ENCODE results near the gene ACADL. TPM values are rescaled to one million over a fixed set of nuclear protein-coding genes. Genes with fewer than 3 reads are reported as not detected.
"Not testable (repeated sequence)": the region's sequence is repeated elsewhere in the genome, so short reads cannot be mapped to it uniquely, and the experiment has no call there.

Gene ACADL
- total and polyA plus RNA-seq, 12 donors: 0.16 to 4.3 (median 0.86) TPM

- no peak for ATAC-seq
Measured at GRCh38 chr2:210180477-210180876, 44.8 kb downstream of the ACADL start.

GRCh38 chr2:210179351-210179990 lies 45.8 kb downstream of the ACADL start:
- H3K27ac ChIP-seq: no peak overlapping the region
- no peak overlapping the region for H3K4me3 ChIP-seq
- H3K4me1 ChIP-seq: no peaks in the 10 kb centered on the region
- no peaks in the 10 kb centered on the region for H3K36me3 ChIP-seq
- ATAC-seq (no peak), DNase-seq (no peak)
- TF ChIP-seq CTCF (IDR thresholded peaks at IDR 0.05): no peak
- H3K27me3 ChIP-seq: no peaks in the 10 kb centered on the region
- intact Hi-C loops (cut with DNase I): loop anchor here in 1 of 10 donors (10.0 kb wide), 1 partner anchor 175 kb away; the partner anchor contains the start of gene RPE
- peaks cover 0 to 24% (median 8%) of the 10 kb centered on the region in 11 donors for H3K9me3 ChIP-seq

More at GRCh38 chr2:210180477-210180876, 44.8 kb downstream of the ACADL start:
- no peak overlapping the region for H3K4me3 ChIP-seq
- peaks cover 0 to 33% (median 14%) of the 10 kb centered on the region in 11 donors for H3K9me3 ChIP-seq
- DNase-seq: no peak
- H3K27me3 ChIP-seq: no peaks in the 10 kb centered on the region
- no peaks in the 10 kb centered on the region for H3K36me3 ChIP-seq
- no peak for TF ChIP-seq CTCF (IDR thresholded peaks at IDR 0.05)
- 97 to 100% methylated on average over 1 of the region's 1 CpG for WGBS, 2 donors
- no peaks in the 10 kb centered on the region for H3K4me1 ChIP-seq
- no peak overlapping the region for H3K27ac ChIP-seq
- intact Hi-C loops (cut with DNase I): no loop called here

- ATAC-seq: no peak
Measured at GRCh38 chr2:210177769-210178168, 47.5 kb downstream of the ACADL start.

GRCh38 chr2:210177115-210177514 lies 48.1 kb downstream of the ACADL start:
- ATAC-seq, H3K27me3 ChIP-seq, H3K27ac ChIP-seq, DNase-seq, H3K9me3 ChIP-seq, H3K4me3 ChIP-seq, H3K36me3 ChIP-seq, H3K4me1 ChIP-seq: not testable (repeated sequence)
- intact Hi-C loops (cut with DNase I): loop anchor here in 1 of 10 donors (10.0 kb wide), 1 partner anchor 172 kb away; the partner anchor contains the start of gene RPE
- 97 to 98% methylated on average over 1 of the region's 1 CpG for WGBS, 2 donors

More at GRCh38 chr2:210177769-210178168, 47.5 kb downstream of the ACADL start:
- 91 to 97% methylated on average over 1 of the region's 1 CpG for WGBS, 2 donors
- DNase-seq: no peak
- intact Hi-C loops (cut with DNase I): loop anchor here in 1 of 10 donors (10.0 kb wide), 1 partner anchor 173 kb away; the partner anchor contains the start of gene RPE
- Histone ChIP-seq H3K9me3 (peaks cover 0 to 7% (median 0%) of the 10 kb centered on the region in 11 donors), H3K36me3 (no peaks in the 10 kb centered on the region), H3K27me3 (no peaks in the 10 kb centered on the region), H3K27ac (no peak overlapping the region), H3K4me1 (peaks cover 0 to 1% (median under 1%) of the 10 kb centered on the region in 9 donors), H3K4me3 (no peak overlapping the region)
- TF ChIP-seq CTCF (IDR thresholded peaks at IDR 0.05): no peak

- peaks cover 0 to 6% (median 0%) of the 10 kb centered on the region in 11 donors for H3K9me3 ChIP-seq
- ATAC-seq: no peak
- H3K36me3 ChIP-seq: no peaks in the 10 kb centered on the region
- no peak for DNase-seq
- peaks cover 0 to 16% (median 13%) of the 10 kb centered on the region in 9 donors for H3K4me1 ChIP-seq
- no peak overlapping the region for H3K4me3 ChIP-seq
- intact Hi-C loops (cut with DNase I): loop anchor here in 4 of 10 donors (5.0 to 10.0 kb wide), 2 partner anchors 169 to 172 kb away; partner anchors contain the start of gene RPE (in 4 of the 4)
- H3K27me3 ChIP-seq: peaks cover 0 to 9% (median 0%) of the 10 kb centered on the region in 7 donors
- TF ChIP-seq CTCF (IDR thresholded peaks at IDR 0.05): no peak
- H3K27ac ChIP-seq: no peak overlapping the region
Measured at GRCh38 chr2:210174086-210174485, 51.2 kb downstream of the ACADL start.

Measured in heart right ventricle (tissue), 16 donors.